D721Med (cell line): ENCODE measurements around the gene FAM228A.

Source experiments
- DNase-seq: peaks from one replicate; pipeline ENCODE4 v3.0.0; 2011; ENCODE audit warnings: low spot score; ENCODE audit not compliant: insufficient read length
- FAIRE-seq: peaks from 2 replicates; lab custom pipeline; 2011; peaks lifted over from hg19 to GRCh38; lab: Jason Lieb, UNC
- TF ChIP-seq, protein P1 (sequence below): IDR thresholded peaks from 2 replicates; pipeline ENCODE4 v1.5.1; 2012; ENCODE audit warnings: mild to moderate bottlenecking, control low read depth; ENCODE audit not compliant: insufficient read depth; ENCODE audit errors: missing control alignments

The FAM228A gene

DNA sequence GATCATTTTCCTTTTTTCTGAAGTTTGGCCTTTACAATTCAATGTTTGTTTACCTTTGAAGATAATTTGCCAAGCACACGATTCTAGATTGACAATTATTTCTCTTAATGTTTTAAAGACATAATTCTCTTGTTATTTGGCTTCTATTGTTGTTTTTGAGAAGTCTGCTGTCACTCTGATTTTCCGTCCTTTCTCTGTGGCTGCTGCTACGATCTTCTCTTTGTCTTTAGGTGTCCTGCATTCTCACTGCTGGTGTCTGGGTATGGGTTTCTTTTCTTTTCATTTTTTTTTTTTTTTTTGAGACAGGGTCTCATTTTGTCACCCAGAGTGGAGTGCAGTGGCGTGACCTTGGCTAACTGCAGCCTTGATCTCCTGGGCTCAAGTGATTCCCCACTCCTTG is 15.1 kb upstream of the FAM228A start:
- DNase-seq = no peak
- TF ChIP-seq, protein P1, sequence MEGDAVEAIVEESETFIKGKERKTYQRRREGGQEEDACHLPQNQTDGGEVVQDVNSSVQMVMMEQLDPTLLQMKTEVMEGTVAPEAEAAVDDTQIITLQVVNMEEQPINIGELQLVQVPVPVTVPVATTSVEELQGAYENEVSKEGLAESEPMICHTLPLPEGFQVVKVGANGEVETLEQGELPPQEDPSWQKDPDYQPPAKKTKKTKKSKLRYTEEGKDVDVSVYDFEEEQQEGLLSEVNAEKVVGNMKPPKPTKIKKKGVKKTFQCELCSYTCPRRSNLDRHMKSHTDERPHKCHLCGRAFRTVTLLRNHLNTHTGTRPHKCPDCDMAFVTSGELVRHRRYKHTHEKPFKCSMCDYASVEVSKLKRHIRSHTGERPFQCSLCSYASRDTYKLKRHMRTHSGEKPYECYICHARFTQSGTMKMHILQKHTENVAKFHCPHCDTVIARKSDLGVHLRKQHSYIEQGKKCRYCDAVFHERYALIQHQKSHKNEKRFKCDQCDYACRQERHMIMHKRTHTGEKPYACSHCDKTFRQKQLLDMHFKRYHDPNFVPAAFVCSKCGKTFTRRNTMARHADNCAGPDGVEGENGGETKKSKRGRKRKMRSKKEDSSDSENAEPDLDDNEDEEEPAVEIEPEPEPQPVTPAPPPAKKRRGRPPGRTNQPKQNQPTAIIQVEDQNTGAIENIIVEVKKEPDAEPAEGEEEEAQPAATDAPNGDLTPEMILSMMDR = no peak
- no peak for FAIRE-seq

DNA sequence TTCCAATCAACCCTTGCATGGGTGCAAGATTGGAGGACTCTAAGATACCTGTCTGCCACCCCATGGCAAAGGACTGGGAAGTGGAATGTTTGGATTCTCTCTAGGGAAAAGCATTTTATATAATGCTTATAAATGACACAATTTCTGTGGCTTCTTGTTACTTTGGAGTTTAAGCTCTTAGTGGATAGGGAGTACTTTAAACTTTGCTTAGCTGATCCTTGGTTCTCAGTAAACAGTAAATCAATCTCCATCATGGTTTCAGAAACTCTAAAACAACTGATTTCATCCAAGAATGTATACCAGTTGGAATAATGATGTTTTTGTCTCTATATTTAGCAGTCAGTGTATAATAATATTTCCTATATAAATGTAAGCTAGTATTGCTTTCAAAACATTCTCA is 14.1 kb upstream of the FAM228A start:
- FAIRE-seq = no peak
- TF ChIP-seq, protein P1 = no peak
- DNase-seq = no peak

- DNase-seq = no peak
- TF ChIP-seq, protein P1 = no peak
- FAIRE-seq = no peak
These were observed 12.4 kb upstream of the FAM228A start for GRCh38 chr2:24162494-24162893.

DNA sequence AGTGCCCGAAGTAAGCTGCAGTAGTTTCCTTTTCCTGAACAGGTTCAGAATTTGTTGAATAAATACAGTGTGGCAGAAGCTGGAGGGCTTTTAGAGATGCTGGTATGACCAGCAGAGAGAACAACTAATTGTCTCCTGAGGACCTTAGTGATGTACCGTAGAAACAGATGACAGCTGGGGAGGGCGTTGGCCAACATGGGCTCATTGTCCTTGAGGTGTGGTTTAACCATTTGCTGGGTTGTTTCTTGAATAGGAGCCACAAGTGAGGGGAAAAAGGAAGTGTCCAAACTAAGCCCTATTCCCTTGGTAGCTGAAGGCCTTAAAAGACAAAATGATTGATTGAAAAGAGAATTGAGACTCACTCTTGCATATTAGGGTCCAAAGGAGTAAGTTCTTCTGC is 11.7 kb upstream of the FAM228A start:
- DNase-seq (no peak), FAIRE-seq (no peak)
- TF ChIP-seq, protein P1 = no peak

GRCh38 chr2:24163601-24164000 is 11.3 kb upstream of the FAM228A start:
- FAIRE-seq (no peak), DNase-seq (no peak)
- TF ChIP-seq, protein P1 = no peak

DNA sequence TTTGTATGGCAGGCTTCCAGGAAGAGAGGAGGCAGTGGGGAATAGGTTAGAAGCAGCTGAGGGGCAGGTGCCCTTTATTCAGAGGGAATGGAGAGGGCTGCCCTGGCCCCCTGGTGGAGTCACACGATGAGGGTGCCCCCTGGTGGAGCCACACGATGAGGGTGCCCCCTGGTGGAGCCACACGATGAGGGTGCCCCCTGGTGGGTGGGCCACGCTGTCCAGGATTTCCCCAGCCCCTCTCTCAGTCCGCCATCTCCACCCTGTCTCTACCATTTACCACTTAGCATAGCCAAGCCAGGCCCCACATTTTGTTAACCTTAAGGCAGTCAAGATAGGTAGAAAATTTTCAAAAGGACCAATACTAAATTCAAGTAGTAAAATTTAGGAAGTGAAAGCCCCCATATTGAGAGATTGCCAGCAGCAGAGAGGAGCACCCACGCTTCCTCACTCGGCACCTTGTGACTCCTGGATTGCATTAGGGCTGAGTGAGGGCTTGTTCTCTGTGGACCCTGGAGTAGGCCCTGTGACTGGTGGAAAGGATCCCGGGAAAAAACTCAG is 10.4 kb upstream of the FAM228A start:
- no peak for DNase-seq
- TF ChIP-seq, protein P1 = peak; percentile 72
- no peak for FAIRE-seq

GRCh38 chr2:24169023-24169422 is 5.8 kb upstream of the FAM228A start:
- TF ChIP-seq, protein P1 = no peak
- FAIRE-seq = no peak
- DNase-seq = no peak
